ENCODE measurements around the gene HAPLN3. TPM values are rescaled to one million over a fixed set of nuclear protein-coding genes. Genes with fewer than 3 reads are reported as not detected.

HAPLN3 gene, protein sequence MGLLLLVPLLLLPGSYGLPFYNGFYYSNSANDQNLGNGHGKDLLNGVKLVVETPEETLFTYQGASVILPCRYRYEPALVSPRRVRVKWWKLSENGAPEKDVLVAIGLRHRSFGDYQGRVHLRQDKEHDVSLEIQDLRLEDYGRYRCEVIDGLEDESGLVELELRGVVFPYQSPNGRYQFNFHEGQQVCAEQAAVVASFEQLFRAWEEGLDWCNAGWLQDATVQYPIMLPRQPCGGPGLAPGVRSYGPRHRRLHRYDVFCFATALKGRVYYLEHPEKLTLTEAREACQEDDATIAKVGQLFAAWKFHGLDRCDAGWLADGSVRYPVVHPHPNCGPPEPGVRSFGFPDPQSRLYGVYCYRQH
- total RNA-seq: 100 to 1,000 TPM; 119 to 123 TPM

DNA sequence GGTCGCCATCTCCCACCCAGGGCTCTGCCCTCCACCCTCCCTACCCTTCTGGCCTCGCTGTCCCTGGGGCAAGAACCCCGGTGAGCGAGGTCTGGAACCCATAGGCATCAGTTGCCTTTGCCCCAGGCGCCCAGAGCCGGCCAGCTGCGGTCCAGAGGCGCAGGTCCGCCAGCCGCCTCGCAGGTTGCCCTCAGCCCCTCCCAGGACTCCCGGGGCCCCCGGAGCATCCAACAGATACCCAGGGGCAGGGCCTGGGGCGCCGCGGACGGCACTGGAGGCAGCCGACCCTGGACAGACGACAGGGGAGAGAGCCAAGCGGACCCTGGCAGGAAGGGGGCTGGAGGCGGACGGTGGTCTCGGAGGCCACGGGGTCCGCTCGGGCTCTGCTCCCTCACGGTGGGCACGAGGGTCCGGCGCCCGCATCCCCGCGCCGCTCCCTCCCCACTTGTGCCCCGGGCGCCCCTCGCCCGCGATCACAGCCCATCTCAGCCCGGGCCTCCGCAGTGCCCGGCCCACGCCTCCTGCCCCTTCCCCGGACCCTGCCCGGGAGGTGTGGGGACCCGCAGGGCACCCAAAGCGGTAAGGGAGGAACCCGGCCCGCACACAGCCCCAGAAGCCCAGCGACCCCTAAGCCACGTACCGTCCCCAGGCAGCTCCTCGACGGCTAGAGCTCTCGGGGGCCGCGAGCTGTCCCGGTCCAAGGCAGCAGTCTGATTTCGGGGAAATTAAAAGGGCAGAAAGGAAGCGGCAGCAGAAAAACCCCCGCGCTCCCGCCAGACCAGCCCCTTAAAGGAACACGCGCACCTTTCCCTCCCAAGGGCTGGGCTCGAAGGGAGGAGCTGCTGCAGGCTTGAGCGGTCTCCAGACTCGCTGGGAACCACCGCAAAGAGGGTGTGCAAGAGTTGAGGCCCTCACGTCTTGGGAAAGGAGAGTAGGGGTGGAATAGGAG lies at the start of gene HAPLN3:
Gene HAPLN3 (minus strand): TSS at position 726 of the 949 bp plus-strand sequence. CDS start 8,246 bp downstream, outside the sequence.

DNA sequence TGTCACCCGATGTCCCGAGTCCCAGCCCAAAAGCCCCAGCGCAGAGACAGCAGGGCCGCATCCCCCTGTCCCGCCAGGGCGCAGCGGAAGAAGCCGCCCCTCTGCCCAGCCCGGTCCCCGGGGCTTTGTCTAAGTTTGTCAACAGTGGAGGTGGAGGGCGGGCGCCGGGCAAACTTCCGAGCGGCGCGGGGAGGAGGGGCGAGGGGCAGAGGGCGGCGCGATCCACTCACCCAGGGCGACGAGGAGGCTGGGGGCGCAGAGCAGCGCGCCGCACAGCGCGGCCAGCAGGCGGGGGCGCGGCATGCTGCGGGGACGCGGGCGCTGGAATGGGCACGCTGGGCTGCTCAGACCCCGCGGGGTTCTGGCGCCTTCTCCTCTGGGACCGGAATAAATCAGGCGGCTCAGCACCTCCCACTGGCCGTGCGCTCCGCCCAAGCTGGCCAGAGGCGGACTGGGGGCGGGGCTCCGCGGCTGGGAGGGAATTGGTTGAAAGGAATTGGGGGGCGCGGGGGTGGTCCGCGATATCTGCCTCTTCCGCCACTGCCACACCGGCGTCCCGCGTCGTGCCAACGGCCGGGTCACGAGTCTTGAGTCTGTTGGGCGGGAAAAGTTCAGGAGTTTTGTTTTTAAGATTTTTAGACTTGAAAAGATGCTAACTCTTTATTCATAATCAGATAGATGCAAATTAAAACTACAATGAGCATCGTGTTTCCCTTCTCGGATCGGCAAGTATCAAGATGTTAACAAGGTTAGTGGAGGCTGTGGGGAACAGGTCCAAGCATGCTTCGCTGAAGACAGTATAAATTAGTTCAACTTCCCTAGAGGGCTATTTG lies 17.9 kb upstream of the HAPLN3 start, which contains the start of gene MFGE8:
Gene MFGE8 (minus strand): TSS at position 363 of the 833 bp plus-strand sequence. CDS start 60 bp downstream, at position 303.

Other genes starting within 250 kb of the HAPLN3 start
- gene ACAN, start 92.1 kb downstream of the HAPLN3 start, total RNA-seq: not detected
- gene MFGE8, start 17.8 kb upstream of the HAPLN3 start, total RNA-seq: 10 to 100 TPM; 60.5 to 61.2 TPM
- gene ABHD2, start 192.9 kb upstream of the HAPLN3 start, total RNA-seq: 10 to 100 TPM; 62.0 to 64.5 TPM